HCT116 (cell line): Measurements from ENCODE around the gene RFLNA.

Source experiments
- ATF3 ChIP-seq: IDR thresholded peaks from 2 replicates; pipeline ENCODE4 v1.6.1; 2012
- EZH2phosphoT487 ChIP-seq: fragments of 200-600 bp; IDR thresholded peaks from 2 replicates; pipeline ENCODE4 v1.6.1; 2018; ENCODE audit warnings: antibody characterized with exemption, borderline replicate concordance
- RAD21 ChIP-seq: IDR thresholded peaks from 2 replicates; pipeline ENCODE4 v1.6.1; 2012; ENCODE audit warnings: low read depth, mild to moderate bottlenecking

GRCh38 chr12:124252964-124253363 lies 41.9 kb upstream of the RFLNA start:
- TF ChIP-seq ATF3 (no peak), RAD21 (no peak), EZH2phosphoT487 (no peak)
